Kidney tubule cell (primary cell): Measurements from ENCODE around the gene VAT1.
"Not testable (repeated sequence)": the region's sequence is repeated elsewhere in the genome, so short reads cannot be mapped to it uniquely, and the experiment has no call there.

Experiments
- DNase-seq: peaks from one replicate; pipeline ENCODE4 v3.0.0-alpha.2; 2018; ENCODE audit warnings: low spot score

The VAT1 gene

DNA sequence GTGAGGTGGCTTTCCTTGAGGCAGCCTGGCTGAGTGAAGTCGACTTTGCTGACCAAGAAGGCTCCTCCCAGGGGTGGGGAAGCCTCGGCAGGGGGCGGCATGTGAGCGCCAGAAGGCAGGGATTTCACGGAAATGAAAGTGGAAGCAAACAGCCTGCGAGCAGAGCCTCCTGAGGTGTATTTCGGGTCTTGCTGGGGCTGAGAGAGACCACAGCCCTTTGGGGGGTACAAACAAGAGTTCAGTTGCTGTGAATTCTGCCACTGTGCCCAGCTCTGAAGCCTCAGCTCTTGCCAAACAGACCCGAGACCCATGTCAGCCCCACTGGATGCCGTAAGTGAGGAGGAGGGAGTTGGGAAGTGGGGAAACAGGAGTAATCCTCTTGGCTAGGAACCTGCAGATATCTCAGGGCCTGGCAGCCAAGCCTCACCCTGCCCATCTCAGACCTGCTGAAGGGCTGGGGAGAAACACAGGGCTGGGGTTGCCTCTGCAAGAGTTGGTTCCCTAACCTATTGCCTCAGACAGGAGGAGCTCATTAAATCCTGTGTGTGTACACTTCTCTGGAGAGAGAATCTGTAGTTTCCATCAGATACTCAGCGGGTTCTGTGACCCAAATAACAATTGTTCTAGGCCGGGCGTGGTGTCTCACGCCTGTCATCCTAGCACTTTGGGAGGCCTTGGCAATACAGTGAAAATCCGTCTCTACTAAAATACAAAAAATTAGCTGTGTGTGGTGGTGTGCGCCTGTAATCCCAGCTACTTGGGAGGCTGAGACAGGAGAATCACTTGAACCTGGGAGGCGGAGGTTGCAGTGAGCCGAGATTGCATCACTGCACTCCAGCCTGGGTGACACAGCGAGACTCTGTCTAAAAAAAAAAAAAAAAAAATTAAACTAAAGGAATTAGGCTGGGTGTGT lies 15.3 kb downstream of the VAT1 start, which contains the start of gene IFI35:
Gene IFI35, plus strand, starts transcription at position 146 of the 913 bp plus-strand sequence. Its CDS starts 164 bp downstream, at position 310.
- peak; percentile 86 for DNase-seq

DNA sequence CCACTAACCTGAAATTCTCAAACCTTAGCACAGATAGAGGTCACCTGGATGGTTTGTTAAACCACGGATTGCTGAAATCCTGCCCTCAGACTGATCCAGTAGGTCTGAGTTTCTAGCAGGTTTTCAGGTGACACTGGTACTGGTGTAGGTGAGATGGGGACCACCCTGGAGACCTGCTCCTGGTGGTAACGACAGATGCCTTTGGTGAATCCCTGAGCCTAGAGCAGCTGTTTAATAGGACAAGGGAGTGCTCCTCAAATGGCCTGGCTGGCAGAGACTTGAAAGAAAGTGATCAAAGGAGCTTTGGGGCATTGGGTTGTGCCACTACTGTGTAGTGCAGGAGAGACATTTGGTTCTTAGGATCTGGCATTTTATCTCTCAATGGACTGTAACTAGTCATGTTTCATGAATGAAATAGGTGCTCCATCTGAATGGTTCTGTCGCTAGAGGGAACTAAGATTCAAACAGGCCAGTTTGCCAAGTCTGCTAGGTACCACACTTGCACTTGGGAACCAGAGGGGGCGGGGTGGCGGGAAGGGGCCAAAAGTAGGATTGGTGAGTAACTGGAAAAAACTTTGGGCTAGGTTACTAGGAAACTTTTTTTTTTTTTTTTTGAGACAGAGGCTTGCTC lies 18.5 kb downstream of the VAT1 start:
- peak; percentile 54 for DNase-seq

DNA sequence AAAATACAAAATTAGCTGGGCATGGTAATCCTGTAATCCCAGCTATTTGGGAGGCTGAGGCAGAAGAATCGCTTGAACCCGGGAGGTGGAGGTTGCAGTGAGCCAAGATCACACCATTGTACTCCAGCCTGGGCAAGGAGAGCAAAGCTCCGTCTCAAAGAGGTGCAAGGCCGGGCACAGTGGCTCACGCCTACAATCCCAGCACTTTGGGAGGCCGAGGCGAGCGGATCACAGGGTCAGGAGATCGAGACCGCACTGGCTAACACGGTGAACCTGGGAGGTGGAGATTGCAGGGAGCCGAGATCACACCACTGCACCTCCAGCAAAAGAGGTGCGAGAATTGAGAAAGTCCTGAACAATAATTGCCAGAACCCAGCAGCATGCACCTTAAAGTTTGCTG lies 21.3 kb downstream of the VAT1 start:
- DNase-seq, result not testable (repeated sequence)

DNA sequence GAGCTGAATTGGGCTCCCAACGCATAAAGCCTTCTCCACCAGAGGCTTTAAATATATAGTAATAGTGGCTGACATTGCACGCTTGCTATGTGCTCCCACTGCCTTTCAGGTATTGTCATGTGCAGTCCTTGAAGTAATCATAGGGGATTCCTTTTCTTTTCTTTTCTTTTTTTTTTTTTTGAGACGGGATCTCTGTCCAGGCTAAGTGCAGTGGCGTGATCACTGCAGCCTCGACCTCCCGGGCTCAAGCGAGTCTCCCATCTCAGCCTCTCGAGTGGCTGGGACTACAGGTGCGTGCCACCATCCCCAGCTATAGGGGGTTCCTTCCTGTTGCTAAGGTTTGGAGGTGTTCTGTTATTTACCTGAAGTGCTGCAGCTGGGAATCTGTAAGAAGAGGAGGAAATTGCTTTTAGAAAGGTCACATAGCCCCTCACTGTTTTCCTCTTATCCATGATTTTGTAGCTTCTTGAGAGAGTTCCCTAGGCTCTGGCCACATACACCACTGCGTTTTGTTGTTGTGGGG lies 23.1 kb downstream of the VAT1 start:
- no peak for DNase-seq

DNA sequence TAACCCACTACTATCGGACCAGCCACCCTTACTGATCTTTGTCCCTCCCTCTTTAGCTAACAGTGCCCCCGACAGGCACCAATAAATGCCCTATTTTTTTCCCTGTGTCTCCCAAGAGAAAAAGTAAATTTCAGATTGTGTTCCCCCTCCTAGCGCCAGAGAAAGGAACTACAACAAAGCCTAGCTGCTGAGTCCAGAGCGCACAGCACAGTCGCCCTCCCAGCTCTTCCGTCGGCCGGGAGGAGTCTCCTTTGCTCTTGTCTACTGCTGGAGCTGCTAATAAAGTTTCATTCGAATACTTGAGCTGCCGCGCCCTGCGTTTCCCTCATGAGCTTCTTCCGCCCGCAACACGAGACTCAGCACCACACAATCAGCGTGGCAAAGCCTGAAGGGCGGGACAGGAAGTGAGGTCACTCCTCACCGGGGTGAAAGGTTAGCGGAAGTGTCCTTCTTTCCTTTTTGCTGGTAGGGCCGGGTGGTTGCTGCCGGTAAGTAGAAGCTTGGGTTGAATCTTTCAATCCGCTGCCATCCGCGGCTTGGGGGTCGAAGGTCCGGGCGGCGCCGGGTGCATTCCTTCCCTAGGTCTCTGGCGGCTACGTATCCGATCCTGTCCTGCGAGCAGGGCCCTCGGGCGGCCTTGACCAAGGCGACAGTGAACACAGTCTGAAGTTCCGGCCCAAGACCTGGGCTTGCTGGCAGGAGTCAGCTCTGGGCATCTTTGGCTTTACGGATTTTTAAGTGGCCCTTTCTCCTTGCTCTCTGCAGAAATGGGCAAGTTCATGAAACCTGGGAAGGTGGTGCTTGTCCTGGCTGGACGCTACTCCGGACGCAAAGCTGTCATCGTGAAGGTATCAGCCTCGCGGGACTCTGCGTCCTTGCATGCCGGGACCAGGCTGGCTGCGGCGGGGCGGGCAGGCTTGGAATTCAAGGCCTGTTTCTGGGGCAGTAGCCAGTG lies 23.9 kb downstream of the VAT1 start, which contains the start of gene RPL27:
Gene RPL27, plus strand, starts transcription at position 436 of the 955 bp plus-strand sequence. Its CDS starts 332 bp downstream, at position 768.
- DNase-seq, result peak; percentile 100

DNA sequence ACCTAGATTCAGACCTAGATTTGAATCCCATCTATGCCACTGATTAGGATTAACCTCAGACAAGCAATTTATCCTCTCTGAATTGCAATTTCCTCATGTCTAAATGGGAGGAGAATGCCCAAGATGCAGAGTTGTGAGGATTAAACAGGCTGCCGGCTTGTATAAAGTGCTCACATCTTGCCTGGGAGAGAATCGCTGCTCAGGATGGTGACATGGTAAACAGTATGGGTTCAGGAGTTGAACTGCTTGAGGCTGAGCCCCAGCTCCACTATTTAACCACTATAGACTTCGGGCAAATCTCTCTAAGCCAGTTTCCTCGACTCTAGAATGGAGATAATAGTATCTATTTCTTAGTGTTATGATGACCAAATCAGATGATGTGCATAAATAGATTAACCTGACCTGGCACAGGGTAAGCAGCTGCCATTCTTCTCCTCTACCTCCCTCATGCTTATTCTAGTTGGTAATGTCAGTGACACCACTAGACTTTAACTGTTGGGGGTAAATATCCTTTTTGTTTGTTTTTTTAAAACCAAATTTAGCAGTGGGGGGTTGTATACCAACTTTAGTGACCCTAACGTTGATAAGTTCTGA lies 24.7 kb downstream of the VAT1 start:
- DNase-seq, result no peak

DNA sequence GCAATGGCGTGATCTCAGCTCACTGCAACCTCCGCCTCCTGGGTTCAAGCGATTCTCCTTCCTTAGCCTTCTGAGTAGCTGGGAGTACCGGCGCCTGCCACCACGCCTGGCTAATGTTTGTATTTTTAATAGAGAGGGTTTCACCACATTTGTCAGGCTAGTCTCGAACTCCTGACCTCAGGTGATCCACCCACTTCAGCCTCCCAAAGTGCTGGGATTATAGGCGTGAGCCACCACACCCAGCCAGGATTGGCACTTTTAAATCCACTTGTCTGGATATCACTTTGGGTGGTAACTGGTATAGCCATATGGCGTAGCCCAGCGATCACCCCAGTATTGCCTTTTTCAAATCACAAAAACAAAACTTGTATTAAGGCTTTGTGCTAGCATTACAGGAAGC lies 28.3 kb downstream of the VAT1 start:
- not testable (repeated sequence) for DNase-seq

DNA sequence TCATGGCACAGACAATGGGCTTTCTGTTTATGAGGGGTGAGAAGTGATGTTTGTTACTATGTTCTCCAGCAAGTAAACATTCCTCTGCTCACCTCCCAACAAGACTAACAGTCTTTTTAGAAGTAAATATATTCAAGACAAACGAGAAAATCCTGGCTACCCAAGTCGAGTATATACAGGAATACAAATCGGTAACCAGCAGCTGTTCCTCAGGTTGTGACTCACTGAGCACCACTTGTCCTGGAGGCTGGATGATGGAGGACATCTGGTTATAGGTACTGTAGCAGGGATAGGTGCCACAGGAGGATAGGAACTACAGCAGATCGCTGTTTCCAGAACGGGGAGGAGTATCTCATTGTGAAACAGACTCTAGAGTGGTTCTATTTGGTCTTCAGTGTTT lies 29.3 kb downstream of the VAT1 start:
- no peak for DNase-seq

DNA sequence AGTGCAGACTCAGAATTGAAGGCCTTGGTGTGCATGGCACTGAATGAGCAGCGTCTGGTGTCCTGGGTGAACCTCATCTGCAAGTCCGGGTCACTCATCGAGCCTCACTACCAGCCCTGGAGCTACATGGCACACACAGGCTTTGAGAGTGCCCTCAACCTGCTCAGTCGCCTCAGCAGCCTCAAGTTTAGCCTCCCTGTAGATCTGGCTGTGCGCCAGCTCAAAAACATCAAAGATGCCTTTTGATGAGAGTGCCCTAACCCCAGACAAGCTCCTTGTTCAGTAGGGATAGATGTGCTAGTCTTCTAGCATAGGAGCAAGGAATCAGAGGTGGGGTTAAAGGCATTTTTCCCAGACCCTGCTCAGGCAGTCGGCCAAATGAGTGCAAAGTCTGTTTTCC lies 30.7 kb downstream of the VAT1 start:
- DNase-seq, result no peak

DNA sequence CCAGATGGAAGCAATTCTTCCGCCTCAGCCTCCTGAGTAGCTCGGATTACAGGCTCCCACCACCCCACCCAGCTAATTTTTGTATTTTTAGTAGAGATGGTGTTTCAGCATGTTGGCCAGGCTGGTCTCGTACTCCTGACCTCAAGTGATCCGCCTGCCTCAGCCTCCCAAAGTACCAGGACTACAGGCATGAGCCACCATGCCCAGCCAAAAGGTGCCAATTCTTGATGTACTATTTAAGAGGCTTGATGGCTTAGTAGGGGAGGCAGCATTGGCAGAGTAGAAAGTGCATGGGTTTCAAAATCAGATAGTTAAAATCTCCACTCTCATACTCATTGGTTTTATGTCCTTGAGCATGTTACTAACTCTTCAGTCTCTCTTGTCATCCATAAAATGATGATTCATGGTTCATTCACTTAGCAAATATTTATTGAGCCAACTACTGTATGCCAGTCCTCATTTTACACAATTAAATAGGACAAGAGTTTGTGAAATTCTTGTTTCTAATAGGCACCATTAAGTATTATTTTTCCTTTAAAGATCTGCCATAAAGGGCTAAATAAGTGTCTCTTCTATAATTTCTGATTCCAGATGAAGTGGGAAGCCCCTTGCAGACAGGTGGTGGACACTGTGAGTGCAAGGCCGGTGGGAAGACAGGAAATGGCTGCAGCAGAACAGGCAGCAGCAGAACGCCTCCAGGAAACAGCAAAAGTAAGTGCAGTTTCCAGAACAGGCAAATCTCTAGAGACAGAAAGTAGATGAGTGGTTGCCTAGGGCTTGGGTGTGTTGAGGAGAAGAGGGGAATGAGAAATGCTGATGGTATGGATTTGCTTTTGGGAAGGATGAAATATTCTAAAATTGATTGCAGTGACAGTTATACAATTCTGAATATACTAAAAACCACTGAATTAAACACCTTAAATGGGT lies 32.2 kb downstream of the VAT1 start:
- peak; percentile 76 for DNase-seq

DNA sequence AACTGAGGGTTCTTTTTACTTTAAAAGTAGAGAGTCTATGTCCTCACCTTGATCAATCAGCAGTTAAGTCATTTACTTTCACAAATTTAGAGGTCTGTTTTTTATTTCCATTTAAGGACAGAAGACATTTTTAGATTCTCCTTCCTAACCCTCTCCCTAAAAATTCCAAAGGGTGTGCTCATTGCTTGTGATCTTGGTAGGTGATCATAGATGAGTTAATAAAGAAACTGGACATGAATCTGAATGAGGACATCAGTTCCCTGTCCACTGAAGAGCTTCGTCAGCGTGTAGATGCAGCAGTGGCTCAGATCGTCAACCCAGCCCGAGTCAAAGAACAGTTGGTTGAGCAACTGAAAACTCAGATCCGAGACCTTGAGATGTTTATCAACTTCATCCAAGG lies 33.0 kb downstream of the VAT1 start:
- DNase-seq, result peak; percentile 68

DNA sequence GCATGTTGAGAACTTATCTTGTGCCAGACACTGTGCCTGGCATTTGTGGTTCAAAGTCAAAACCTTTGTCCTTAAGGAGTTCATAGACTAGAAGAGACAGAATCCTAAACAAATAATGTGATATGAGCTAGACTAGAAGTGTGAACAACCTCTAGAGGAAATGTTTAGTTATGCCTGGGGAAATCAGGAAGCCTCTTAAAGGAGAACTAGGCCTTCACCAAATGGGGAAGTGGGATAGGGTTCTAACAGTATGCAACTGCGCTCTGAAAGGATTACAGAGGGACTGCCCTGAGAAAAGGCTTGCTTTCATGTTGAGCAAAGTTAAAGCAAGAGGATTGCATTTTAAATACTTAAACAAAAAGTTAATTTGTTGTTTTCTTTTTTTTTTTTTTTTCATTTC lies 37.0 kb downstream of the VAT1 start:
- no peak for DNase-seq

DNA sequence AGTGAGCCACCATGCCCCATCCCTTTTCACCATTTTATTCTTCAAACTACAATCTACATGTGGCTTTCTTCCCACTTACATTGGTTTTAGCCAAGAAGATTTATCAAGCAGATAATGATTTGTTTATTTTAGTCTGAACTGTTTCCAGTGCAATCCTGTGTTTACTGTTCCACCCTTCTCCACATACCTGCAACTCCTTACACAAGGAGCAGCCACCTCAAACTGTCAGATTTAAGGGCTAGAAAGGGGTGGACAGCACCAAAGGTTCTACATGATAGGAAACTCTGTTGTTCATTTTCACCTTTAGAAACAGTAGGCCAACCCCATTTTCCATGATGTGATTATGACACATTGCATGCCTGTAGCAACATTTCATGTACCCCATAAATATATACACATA lies 39.9 kb downstream of the VAT1 start:
- no peak for DNase-seq

DNA sequence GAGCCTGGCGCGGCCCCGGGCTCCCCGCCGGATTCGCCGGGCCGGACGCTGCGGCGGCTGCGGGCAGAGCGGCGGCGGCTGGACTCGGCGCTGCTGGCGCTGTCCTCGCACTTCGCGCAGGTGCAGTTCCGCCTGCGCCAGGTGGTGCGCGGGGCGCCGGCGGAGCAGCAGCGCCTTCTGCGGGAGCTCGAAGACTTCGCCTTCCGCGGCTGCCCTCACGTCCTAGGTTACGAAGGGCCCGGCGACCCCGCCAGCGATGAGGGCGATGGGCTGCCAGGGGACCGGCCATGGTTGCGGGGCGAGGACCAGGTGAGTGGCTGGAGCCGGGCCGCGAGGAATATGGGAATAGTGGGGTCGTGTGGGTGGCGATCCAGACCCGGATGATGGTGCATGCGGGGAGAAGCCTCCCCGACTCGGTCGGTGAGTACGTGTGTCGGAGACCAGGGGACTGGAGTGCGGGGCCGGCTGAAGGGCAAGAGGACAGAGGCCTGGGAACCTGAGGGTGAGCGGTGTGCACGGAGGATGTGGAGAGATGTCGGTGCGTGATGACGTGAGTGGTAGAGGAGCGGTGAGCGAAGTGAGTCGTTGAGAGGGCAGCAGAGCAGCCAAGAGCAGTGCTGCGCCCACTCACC lies 41.3 kb downstream of the VAT1 start:
- DNase-seq, result peak; percentile 74

DNA sequence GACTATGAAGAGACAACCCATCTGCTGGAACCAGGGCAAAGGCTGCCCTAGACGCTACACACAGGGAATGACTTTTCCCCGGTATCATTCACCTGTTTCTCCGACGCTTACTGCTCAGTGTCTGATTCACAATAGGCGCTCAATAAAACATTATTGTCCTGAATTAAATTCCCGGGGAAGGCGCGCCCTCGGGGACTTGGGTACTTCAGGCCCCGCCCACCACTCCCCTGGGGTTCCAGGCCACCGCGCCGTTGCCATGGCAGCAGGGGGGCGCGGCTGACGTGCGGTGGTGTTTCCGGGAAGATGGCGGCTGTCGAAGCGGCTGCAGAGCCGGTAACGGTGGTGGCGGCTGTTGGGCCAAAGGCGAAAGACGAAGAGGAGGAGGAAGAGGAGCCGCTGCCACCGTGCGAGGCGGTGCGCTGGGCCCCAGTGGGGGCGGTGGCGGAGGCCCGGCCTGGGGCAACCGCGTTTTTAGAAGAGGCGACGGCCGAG lies 41.9 kb downstream of the VAT1 start, which contains the start of gene RUNDC1:
Gene RUNDC1, plus strand, starts transcription at position 292 of the 492 bp plus-strand sequence. Its CDS starts 12 bp downstream, at position 304.
- DNase-seq, result peak; percentile 91

DNA sequence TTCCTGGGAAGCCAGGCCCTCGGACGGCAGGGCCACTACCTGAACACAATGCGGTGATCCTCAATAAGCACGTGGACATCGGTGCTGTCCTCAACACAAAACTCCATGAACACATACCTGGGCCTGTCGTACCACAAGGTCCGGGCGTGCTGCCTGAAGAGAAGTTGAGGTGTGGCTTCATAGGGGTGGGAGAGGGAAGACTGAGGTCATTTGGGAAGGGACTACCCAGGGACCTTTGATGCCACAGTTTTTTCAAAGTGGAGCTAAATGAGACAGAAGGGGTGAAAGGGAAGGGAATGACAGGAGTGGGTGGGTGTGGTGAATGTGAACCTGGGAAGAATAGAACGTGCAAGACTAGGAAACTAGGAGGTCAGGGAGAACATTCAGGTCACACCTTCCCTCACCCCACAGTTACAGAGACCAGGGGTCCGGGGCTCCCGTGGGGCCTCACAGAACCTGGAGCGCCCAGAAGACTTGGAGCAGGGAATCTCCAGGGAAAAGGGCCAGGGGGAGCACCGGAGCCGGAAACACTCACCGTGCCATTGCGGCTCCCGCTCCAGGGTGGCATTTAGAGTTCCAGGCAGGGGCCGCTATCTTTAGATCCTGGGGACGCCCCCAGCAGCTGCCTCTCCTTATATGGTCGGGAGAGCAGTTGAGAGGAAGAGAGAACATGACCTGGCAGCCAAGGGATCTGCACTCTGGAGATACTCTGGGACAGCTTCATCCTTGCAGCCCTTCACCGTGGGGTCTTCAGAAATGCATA lies 42.5 kb downstream of the VAT1 start, which contains the start of gene PTGES3L:
Gene PTGES3L, minus strand, starts transcription at position 570 of the 763 bp plus-strand sequence. Its CDS starts 27 bp downstream, at position 543.
- DNase-seq, result peak; percentile 59

DNA sequence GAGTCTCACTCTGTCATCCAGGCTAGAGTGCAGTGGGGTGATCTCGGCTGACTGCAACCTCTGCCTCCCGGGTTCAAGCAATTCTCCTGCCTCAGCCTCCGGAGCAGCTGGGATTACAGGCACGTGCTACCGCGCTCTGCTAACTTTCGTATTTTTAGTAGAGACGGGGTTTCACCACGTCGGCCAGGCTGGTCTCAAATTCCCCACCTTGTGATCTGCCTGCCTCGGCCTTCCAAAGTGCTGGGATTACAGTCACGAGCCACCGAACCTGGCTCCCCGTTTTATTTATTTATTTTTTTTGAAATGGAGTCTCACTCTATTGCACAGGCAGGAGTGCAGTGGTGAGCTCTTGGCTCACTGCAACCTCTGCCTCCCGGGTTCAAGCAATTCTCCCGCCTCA lies 46.5 kb downstream of the VAT1 start:
- not testable (repeated sequence) for DNase-seq

DNA sequence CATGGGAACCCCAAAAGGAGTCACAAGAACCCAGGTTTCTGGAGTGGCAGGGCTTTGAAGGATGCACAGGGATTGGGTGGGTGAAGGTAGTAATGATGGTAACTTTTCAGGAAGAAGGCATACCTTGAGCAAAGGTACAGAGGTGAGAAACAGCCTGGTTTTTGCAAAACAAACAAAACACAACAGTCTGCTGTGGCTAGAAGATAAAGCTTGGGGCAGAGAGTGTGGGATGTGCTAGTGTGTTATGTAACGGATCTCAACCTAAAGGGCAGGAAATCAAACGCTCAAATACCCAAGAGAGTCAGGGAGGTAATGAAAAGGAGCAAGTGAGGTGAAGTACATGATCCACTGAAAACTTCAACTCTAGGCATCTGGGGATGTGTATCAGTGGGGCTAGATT lies 46.9 kb downstream of the VAT1 start:
- DNase-seq, result no peak
